SK-N-DZ (cell line): ENCODE data around the gene ZNF536.
"Not testable (repeated sequence)": the region's sequence is repeated elsewhere in the genome, so short reads cannot be mapped to it uniquely, and the experiment has no call there.

Experiments
- DNase-seq: peaks from one replicate; pipeline ENCODE4 v3.0.0-alpha.2; 2015; ENCODE audit warnings: low spot score

Gene ZNF536

GRCh38 chr19:30388327-30388726 lies 16.1 kb downstream of the ZNF536 start:
- no peak for DNase-seq

GRCh38 chr19:30388819-30389218 lies 16.6 kb downstream of the ZNF536 start:
- no peak for DNase-seq

GRCh38 chr19:30390356-30390988 lies 18.3 kb downstream of the ZNF536 start:
- DNase-seq: no peak

- no peak for DNase-seq
Measured at GRCh38 chr19:30391052-30391451, 18.9 kb downstream of the ZNF536 start.

GRCh38 chr19:30391554-30392551 lies 19.7 kb downstream of the ZNF536 start:
- no peak for DNase-seq

GRCh38 chr19:30393046-30393445 lies 20.9 kb downstream of the ZNF536 start:
- DNase-seq: no peak

GRCh38 chr19:30393729-30394480 lies 21.7 kb downstream of the ZNF536 start:
- DNase-seq: no peak

GRCh38 chr19:30394481-30395151 lies 22.4 kb downstream of the ZNF536 start:
- DNase-seq: no peak

GRCh38 chr19:30395283-30395682 lies 23.1 kb downstream of the ZNF536 start:
- no peak for DNase-seq

- not testable (repeated sequence) for DNase-seq
Measured at GRCh38 chr19:30398539-30398938, 26.4 kb downstream of the ZNF536 start.

- no peak for DNase-seq
Measured at GRCh38 chr19:30401956-30402355, 29.8 kb downstream of the ZNF536 start.

GRCh38 chr19:30402436-30403202 lies 30.4 kb downstream of the ZNF536 start:
- no peak for DNase-seq

- no peak for DNase-seq
Measured at GRCh38 chr19:30403203-30403985, 31.2 kb downstream of the ZNF536 start.

- DNase-seq: no peak
Measured at GRCh38 chr19:30406220-30407067, 34.3 kb downstream of the ZNF536 start.

GRCh38 chr19:30407068-30407709 lies 35.0 kb downstream of the ZNF536 start:
- no peak for DNase-seq

GRCh38 chr19:30408734-30409301 lies 36.6 kb downstream of the ZNF536 start:
- no peak for DNase-seq

GRCh38 chr19:30411714-30412113 lies 39.5 kb downstream of the ZNF536 start:
- DNase-seq: no peak

- DNase-seq: no peak
Measured at GRCh38 chr19:30416375-30416774, 44.2 kb downstream of the ZNF536 start.
